Left renal cortex interstitium (tissue), 4 donors: ENCODE results near the gene SLA2. TPM values are rescaled to one million over a fixed set of nuclear protein-coding genes. Genes with fewer than 3 reads are reported as not detected.
"Not testable (repeated sequence)": the region's sequence is repeated elsewhere in the genome, so short reads cannot be mapped to it uniquely, and the experiment has no call there.

Source experiments
- DNase-seq, 4 donors: peaks; one replicate each; pipeline ENCODE4 v3.0.0-alpha.2; 2013; ENCODE audit warnings: low read depth in 4 of 4, low spot score in 2 of 4, missing footprints in 1 of 4
- polyA plus RNA-seq, 4 donors: library from polyadenylated mRNA; unstranded; fragments of 120-200 nt; gene quantifications; one replicate each; pipeline ENCODE4 v1.2.1, GENCODE V29; 2013; ENCODE audit not compliant: insufficient read length in 4 of 4

The SLA2 gene
- under 1 TPM; 0.33 to 0.47 (median 0.40) TPM for polyA plus RNA-seq

- no peak for DNase-seq
These were observed at the start of gene SLA2 for GRCh38 chr20:36645998-36646397. TSS of gene SLA2 (minus strand) at chr20:36646196. CDS start at chr20:36641335, 4,861 bp downstream.

- DNase-seq = not testable (repeated sequence)
These were observed 49.5 kb upstream of the SLA2 start for GRCh38 chr20:36695467-36695866.

- no peak for DNase-seq
These were observed 42.6 kb upstream of the SLA2 start for GRCh38 chr20:36688630-36689029.

GRCh38 chr20:36687850-36688249 is 41.9 kb upstream of the SLA2 start:
- DNase-seq = no peak

GRCh38 chr20:36686944-36687343 is 40.9 kb upstream of the SLA2 start:
- no peak for DNase-seq

GRCh38 chr20:36686504-36686903 is 40.5 kb upstream of the SLA2 start:
- DNase-seq = no peak

GRCh38 chr20:36684747-36685146 is 38.8 kb upstream of the SLA2 start:
- no peak for DNase-seq

- DNase-seq = no peak
These were observed 36.3 kb upstream of the SLA2 start for GRCh38 chr20:36682311-36682710.

GRCh38 chr20:36677422-36677771 is 31.4 kb upstream of the SLA2 start:
- DNase-seq = no peak

GRCh38 chr20:36676701-36677421 is 30.9 kb upstream of the SLA2 start:
- no peak for DNase-seq

GRCh38 chr20:36675545-36675944 is 29.5 kb upstream of the SLA2 start:
- DNase-seq = not testable (repeated sequence)

GRCh38 chr20:36672991-36673390 is 27.0 kb upstream of the SLA2 start:
- no peak for DNase-seq

GRCh38 chr20:36670665-36671357 is 24.8 kb upstream of the SLA2 start:
- no peak for DNase-seq

- no peak for DNase-seq
These were observed 20.3 kb upstream of the SLA2 start for GRCh38 chr20:36666181-36666740.

GRCh38 chr20:36663031-36663430 is 17.0 kb upstream of the SLA2 start:
- no peak for DNase-seq

- DNase-seq = no peak
These were observed 12.3 kb upstream of the SLA2 start for GRCh38 chr20:36658300-36658699.

GRCh38 chr20:36656733-36657132 is 10.7 kb upstream of the SLA2 start:
- no peak for DNase-seq

GRCh38 chr20:36655004-36655403 is 9.0 kb upstream of the SLA2 start:
- DNase-seq = no peak

GRCh38 chr20:36654506-36654905 is 8.5 kb upstream of the SLA2 start:
- DNase-seq = no peak

- no peak for DNase-seq
These were observed 7.5 kb upstream of the SLA2 start for GRCh38 chr20:36653456-36653855.

GRCh38 chr20:36647196-36648121 is 1.5 kb upstream of the SLA2 start:
- DNase-seq = no peak
